Prostate gland (tissue), 2 donors: Measurements from ENCODE around the gene EXTL1.

Experiments
- CTCF ChIP-seq, 4 experiments: fragments of 200-600 bp in 2 of 4; fragments of 450-650 bp in 2 of 4; sonication (generic) in 2 of 4; IDR thresholded peaks; 1 replicate in 3 of 4; 2 replicates in 1 of 4; pipeline ENCODE4 v1.5.1; 2016 to 2019; ENCODE audit warnings: antibody characterized with exemption in 4 of 4, mild to moderate bottlenecking in 2 of 4, moderate library complexity in 2 of 4
- POLR2A ChIP-seq: fragments of 450-650 bp; IDR thresholded peaks from one replicate; pipeline ENCODE4 v1.6.1; 2016; ENCODE audit warnings: antibody characterized with exemption, mild to moderate bottlenecking
- POLR2AphosphoS5 ChIP-seq: sonication (generic); formaldehyde crosslinking; IDR thresholded peaks from one replicate; pipeline ENCODE4 v1.6.1; 2017; ENCODE audit warnings: antibody characterized with exemption

GRCh38 chr1:26044971-26045721 is 23.6 kb downstream of the EXTL1 start:
- TF ChIP-seq CTCF (IDR thresholded peaks at IDR 0.05) (no peak), POLR2A (no peak), POLR2AphosphoS5 (no peak)
